ENCODE measurements around the gene TMEM72. TPM values are rescaled to one million over a fixed set of nuclear protein-coding genes. Genes with fewer than 3 reads are reported as not detected.

Gene TMEM72
- polyA plus RNA-seq, 12 donors, result 0.08 to 0.21 (median 0.12) TPM; not detected in 5

DNA sequence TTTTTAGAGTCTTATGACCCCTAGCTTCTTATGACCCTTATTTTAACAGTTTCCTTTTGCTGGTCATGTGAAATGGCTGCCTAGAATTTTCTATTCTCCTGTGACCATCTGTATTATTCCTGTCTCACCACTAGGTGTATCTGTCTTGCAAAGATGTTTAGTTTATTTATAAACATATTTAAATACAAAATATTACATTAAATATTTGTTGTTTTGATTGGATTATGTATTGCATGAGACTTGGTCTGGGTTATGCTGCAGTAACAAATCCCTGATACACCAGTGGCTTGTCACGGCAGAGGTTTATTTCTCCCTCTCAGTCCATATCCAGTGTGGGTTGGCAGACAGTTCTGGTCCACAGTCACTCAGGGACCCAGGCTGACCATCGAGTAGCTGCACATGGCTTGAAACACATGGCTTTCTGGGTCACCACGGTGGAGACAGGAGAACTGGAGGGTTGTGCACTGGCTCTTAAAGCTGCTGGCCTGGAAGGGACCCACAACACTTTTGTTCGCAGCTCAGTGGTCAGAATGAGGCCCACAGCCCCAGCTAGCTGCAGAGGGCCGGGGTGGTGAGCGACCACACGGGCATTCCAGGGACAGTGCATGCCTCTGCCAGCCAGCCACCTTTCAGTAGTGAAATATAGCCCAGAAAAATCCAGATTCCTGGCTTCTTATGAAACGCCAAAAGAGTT is 55.8 kb downstream of the TMEM72 start:
- no peak for DNase-seq

GRCh38 chr10:44967616-44968015 is 56.5 kb downstream of the TMEM72 start:
- no peak for DNase-seq

DNA sequence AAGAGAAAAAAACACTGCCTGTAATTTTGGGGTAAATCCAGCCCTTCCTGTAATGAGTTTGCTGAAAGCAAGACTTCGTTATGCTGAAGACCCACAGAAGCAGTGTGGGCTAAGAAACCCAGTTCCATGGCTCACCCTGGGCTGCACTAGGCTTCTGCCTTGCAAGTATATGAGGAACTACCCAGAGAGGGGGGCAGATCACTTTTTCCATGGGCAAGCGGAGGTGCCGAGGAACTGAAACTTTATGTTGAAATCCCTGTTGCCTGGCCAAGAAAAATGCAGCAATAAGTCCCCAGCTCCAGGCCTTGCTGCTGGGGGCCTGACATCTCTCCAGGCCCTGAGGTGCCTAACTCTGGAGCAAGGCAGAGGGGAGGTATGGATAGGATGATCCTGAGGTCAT is 57.0 kb downstream of the TMEM72 start:
- no peak for DNase-seq

- no peak for DNase-seq
These were observed 57.6 kb downstream of the TMEM72 start for GRCh38 chr10:44968500-44969400.

DNA sequence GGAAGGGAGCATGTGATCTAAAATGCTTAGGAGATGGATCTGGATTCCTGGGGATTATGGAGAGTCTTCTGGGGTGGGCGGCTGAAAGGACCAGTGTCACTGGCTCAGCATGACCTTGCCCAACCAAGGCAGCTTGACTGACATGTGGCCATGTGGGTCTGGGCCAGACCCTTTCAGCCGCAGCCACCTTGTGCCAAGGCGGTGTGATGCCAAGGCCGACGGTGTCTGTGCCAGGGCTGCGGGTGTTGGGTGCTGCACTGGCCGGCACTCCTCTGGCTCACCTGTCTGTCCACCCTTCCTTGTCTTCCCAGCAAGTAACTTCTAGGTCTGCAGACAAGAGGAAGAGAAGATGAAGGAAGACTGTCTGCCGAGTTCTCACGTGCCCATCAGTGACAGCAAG is 58.7 kb downstream of the TMEM72 start:
- no peak for DNase-seq

DNA sequence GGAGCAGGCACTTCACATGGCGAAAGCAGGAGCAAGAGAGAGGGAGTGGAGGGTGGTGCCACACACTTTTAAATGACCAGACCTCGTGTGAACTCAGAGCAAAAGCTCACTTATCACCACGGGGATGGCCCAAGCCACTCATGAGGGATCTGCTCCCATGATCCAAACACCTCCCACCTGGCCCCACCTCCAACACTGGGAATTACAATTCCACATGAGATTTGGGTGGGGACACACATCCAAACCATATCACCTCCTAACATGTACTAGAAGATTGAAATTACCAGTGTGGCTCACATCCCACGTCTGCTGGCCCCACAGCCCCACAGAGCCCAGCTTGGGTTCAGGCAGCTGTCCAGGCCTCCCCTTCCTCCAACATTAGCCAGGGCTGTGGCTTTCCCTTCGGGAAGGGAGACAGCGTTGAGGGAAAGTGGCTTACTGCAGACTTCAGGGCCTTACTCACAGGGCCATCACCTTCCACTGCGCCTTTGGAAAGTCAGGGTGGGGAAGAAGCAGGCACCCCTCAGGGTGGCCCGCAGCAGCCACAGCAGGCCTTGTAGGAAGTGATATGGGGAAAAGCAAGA is 59.8 kb downstream of the TMEM72 start:
- no peak for DNase-seq

DNA sequence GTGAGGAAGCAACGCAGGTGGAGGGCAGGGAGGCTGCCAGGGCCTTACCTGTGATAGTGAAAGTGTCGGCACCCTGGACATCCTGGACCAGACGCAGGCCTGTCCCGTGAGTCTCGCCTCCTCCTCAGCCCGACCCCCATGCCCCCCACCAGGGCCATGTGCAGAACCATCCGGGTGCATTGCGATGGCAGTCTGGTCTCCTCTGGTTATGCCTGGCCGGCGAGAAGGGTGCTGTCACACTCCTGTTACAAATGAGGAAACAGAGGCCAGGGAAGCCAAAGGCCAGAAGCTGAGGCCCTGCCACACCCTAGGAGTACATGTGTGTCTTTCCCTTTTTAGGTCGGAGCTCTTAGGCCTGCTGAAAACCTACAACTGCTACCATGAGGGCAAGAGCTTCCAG is 60.3 kb downstream of the TMEM72 start:
- no peak for DNase-seq

GRCh38 chr10:44971935-44972757 is 61.0 kb downstream of the TMEM72 start:
- no peak for DNase-seq

- DNase-seq, result no peak
These were observed 61.8 kb downstream of the TMEM72 start for GRCh38 chr10:44972874-44973306.

DNA sequence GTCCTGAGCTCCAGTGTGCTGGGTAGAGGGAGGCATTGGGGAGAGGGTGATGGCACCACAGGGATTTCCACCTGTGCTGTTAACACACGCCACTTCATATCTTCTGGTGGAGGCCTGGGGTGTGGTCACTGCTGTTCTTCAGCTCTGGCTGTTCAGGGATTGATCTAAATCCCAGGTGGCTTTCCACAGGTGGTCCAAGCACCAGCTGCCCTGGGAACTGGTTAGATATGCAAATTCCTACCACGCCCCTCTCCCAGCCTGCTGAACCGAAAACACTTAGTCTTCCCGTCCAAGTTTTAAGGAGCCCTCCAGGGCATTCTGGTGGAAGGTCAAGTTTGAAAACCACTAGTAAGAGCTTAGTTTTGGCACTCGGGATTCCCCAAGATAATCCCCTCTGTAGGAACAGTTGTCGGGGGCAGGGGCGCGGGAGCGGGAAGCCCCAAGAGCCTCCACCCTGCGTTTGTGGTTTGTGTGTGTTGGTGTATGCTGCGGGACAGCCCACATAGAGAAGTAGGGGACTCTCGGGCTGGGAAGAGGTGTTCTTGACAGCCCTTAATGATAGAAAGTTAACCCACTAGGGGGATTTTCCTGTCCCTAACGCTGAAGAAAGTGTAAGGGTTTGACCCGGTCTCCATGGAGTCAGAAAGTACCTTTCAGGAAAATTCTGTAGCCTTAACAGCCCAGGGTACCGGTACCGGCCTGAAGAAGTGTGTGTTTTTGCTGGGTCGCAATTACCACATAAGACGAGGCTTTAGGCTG is 62.4 kb downstream of the TMEM72 start:
- no peak for DNase-seq

GRCh38 chr10:44974082-44974627 is 63.0 kb downstream of the TMEM72 start:
- DNase-seq, result no peak

DNA sequence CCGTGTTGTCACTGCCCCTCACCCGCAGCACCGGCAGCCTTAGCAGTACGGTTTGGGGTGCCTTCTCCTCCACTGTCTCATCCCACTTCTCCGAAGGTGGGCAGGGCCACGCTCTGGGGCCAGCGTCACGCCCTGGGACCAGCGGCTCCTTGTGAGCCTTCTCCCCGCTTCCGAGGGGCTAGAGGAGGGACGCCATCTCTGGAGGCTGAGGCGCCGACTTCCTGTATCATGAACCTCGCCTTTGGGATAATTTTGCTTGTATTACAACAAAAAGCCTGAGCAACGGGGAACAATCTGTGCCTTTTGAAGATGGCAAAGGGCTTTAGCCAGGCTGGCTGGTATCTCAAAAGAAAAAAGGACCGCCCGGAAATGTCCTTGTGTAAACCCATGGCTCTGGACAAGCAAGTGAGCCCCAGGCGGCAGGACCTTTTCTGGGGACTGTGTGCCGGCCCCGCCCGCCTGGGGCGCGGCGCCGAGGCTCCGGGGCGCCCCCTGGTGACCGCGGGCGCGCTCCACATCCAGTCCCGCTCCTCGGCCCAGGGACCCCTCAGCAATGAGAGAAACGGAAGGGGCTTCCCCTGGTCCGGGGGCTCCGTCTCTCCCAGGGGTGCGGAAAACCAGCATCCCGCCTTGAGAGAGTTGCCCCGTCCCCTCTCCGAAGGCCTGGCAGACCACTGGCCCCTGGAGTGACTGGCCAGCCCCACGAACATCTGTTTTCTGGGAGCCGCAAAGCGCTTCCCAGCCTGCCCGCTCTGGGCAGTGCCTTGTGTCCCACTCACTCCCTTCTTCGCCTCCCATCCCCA is 63.7 kb downstream of the TMEM72 start:
- DNase-seq, result peak; percentile 54

- DNase-seq, result no peak
These were observed 64.5 kb downstream of the TMEM72 start for GRCh38 chr10:44975431-44976331.

DNA sequence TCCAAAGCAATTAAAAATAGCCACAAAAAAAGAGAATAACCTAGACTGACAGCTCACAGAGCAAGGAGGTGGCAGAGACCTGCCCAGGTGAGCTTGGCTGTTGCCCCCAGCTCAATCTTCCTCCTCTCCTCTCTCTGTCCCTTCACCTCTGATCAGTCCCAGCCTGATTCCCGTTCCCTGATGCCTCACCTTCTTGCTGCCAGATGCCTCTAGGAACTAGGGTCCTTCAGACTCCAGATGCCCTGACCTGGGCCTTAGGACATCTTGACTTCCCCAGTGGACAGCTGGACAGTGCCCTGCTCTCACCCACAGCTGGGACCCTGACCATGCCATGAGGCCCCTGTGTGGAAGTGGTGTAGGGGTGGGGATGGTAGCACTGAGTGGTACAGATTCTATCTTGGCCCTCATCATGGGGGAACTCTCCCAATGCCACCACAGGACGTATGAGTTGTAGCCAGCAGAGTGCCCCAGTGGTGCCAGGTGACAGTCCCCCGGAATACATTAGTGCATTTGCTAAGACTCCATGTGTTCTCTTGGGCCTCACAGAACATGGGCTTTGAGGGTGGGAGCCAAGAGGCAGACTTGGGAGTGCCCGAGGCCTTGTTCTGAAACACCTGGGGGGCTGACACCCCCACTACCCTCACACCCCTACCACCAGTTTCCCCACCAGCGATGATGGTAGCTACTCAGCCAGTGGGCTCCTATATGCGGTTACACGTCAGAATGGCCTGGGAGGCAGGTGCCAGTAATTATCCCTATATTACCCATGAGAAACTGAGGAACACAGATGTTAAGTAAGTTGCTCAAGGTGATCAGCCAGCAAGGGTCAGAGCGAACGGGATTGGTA is 65.4 kb downstream of the TMEM72 start:
- DNase-seq, result no peak

DNA sequence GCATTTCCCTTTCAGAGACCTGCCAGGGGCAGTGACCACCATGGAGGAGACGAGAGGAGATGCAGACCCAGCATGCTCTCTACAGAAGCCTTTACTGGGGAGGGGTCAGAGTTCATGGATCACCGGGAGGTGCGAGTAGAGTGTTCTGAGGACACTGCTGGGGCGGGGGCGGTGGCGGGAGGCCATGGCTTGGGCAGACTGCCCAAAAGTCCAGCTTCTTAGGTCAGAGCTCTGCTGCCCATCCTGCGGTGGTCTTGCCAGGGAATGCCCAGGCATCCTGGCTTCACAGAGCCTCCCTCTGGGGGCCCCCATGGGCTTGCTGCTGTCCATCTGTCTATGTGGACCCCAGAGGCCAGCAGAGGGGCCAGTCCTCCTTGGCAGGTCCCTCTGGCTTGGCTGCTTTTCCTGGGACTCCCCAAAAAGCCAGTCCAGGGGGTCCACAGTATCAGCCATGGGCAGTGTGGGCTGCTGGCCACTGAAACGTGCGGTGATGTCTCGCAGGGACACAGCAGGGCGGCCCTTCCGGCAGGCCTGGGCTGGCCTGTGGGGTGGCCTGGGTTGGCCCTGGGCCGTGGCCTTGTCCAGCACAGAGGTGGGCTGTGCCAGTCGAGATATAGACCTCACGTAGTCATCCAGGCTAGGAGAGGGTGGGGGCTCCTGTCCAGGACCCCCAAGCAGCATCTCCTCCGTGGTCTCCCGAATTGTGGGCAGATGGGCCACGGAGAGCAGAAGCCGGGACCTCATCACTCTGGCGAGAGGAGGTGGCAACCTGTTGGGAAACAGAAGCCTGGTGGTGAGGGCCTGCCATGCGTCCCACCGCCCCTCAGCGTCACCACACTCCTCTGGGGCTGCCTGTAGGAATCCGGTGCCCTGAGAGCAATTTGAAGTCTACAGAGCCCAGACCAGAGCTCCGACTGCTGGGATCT is 66.4 kb downstream of the TMEM72 start:
- DNase-seq, result no peak

DNA sequence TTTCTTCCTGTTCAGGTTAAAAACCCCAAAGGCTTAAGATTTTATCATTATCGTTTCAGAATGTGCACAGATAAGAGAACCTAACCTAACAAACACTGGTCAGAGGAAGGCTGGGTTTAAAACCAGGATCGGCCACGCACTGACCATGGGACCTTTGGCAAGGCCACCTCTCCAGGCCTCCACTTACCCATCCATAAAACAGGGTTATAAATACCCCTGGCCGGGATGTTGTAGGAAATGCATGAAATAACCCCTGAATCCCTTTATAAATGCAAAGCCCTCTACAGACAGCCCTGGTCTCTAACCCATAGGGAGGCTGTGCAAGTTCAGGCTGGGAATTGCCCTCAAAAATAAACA is 67.1 kb downstream of the TMEM72 start:
- DNase-seq, result no peak

Data from muscle of arm (tissue), 12 donors.